T-helper 1 cell treated with Interleukin-12 subunit alpha and Interleukin-12 subunit beta and Interleukin-4 antibody, amounts not matched to agents 30 ng/mL and 1 ng/mL, for 36 hours (primary cell): ENCODE results near the gene COL27A1. TPM values are rescaled to one million over a fixed set of nuclear protein-coding genes. Genes with fewer than 3 reads are reported as not detected.

Experiments
- intact Hi-C: fragments of 100-400 bp; cut with micrococcal nuclease; formaldehyde crosslinking; loops from one replicate; pipeline ENCODE4 v1.15.1; 2024
- total RNA-seq: library from RNA; stranded (reverse); gene quantifications from 2 replicates; pipeline ENCODE4 v1.2.3, GENCODE V29; 2022

The COL27A1 gene
- total RNA-seq, 1 donor from 2014 or later = 1.2 TPM

GRCh38 chr9:114349713-114350480 lies 194.6 kb downstream of the COL27A1 start:
- intact Hi-C loops = loop anchor here (1.0 kb wide), 4 partner anchors 11 to 47 kb away; no protein-coding TSS in a partner anchor

GRCh38 chr9:114350636-114351401 lies 195.5 kb downstream of the COL27A1 start:
- intact Hi-C loops = no loop called here

DNA sequence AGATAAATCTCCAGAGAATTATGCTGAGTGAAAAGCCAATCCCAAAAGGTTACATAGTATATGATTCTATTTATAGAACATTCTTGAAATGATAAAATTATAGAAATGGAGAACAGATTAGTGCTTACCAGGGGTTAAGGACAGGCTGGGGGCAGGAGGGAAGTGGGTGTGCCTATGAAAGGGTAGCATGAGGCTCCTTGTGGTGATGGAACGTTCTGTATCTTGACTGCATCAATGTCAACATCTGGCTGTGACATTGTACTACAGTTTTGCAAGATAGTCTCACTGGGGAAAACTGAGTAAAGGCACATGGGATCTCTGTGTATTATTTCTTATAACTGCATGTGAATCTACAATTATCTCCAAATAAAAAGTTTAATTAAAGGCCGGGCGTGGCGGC lies 196.6 kb downstream of the COL27A1 start:
- intact Hi-C loops = no loop called here

GRCh38 chr9:114355821-114356220 lies 200.5 kb downstream of the COL27A1 start:
- intact Hi-C loops = no loop called here

- intact Hi-C loops = no loop called here
Measured at GRCh38 chr9:114356792-114357191, 201.5 kb downstream of the COL27A1 start.

GRCh38 chr9:114357360-114357759 lies 202.0 kb downstream of the COL27A1 start:
- intact Hi-C loops = no loop called here

- intact Hi-C loops = no loop called here
Measured at GRCh38 chr9:114357911-114358328, 202.6 kb downstream of the COL27A1 start.

DNA sequence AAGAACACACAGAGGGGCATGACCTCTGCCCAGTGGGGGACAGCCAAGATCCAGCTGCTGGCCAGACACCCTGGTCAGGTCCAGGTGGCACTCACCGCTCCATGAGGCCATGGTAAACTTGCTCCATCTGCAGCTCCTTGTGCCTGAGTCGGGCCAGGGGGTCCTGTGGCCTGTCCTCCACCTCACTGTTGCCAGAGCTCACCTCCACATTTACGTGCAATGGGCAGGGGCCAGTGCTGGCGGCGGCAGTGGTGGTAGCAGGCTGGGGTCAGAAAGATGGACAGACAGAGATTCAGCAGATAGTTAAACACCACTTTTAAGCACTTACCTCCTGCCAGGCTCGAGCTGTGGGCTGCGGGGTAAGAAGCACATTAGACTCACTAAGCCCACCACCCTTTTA lies 204.5 kb downstream of the COL27A1 start:
- intact Hi-C loops = no loop called here

DNA sequence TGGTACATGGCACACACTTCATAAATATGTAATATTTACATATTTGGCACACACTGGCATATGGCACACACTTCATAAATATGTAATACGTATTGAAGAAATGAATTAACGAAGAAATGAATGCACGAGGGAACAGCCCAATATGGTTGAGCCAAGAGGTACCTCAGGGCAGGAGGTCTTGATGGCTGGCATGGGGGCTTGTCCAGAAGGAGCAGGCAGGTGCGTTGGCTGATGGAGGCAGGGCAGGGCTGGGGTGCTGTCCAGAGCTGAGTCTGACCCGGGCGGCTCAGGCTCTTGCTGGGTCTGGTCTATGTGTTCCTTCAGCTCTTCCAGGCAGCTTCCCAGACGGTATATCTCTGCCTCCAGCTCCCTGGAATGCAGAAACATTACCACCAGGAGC lies 206.2 kb downstream of the COL27A1 start:
- intact Hi-C loops = loop anchor here (1.0 kb wide), 1 partner anchor 12 kb away; no protein-coding TSS in a partner anchor

Other genes starting within 250 kb of the COL27A1 start
- not detected in 2 replicates for gene AMBP, start 77.2 kb upstream of the COL27A1 start, total RNA-seq
- not detected in 2 replicates for gene KIF12, start 56.2 kb upstream of the COL27A1 start, total RNA-seq
- gene ORM1, start 167.6 kb downstream of the COL27A1 start, total RNA-seq = not detected in 2 replicates
- not detected in 2 replicates for gene ORM2, start 174.3 kb downstream of the COL27A1 start, total RNA-seq
- gene AKNA, start 232.4 kb downstream of the COL27A1 start, total RNA-seq = 464 and 472 TPM in 2 replicates